ENCODE results near the gene CBS.
"Not testable (repeated sequence)": the region's sequence is repeated elsewhere in the genome, so short reads cannot be mapped to it uniquely, and the experiment has no call there.

The CBS gene

GRCh38 chr21:43068065-43068464 lies 7.6 kb downstream of the CBS start:
- not testable (repeated sequence) for DNase-seq (ENCODE audit: low read depth)

GRCh38 chr21:43066690-43067089 lies 8.9 kb downstream of the CBS start:
- not testable (repeated sequence) for DNase-seq (ENCODE audit: low read depth)

GRCh38 chr21:43065991-43066390 lies 9.6 kb downstream of the CBS start:
- not testable (repeated sequence) for DNase-seq (ENCODE audit: low read depth)

DNA sequence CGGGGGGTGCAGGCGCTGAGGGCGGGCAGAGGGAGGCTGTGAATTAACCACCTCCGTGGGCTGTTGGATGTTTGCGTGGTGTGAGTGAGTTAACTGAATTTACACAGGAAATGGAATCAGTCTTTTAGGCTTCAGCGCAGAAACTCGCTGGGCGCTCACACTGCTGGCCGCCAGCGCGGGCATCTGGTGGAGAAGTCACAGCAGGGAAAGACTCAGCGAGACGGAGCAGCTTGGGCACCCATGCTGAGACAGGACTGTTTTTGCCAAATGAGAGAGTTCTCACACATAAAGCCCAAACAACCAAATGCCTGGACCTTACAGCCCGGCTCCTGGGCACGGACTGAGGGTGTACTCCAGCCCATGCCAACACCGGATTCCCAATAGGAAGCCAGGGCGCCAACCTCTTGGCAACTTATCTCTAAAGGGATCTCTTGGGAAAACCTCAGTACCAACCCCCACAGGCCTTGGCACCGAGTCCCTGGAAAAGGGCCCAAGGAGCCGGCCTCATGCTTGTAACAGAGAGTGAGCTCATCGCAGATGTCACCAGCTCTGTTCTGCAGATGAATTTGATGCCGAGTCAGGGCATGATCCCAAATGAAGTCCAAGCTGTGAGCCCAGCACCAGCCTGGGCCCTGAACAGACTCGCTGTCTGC lies 11.2 kb downstream of the CBS start:
- DNase-seq (ENCODE audit: low read depth) = not testable (repeated sequence)

GRCh38 chr21:43062955-43063664 lies 12.5 kb downstream of the CBS start:
- not testable (repeated sequence) for DNase-seq (ENCODE audit: low read depth)

DNA sequence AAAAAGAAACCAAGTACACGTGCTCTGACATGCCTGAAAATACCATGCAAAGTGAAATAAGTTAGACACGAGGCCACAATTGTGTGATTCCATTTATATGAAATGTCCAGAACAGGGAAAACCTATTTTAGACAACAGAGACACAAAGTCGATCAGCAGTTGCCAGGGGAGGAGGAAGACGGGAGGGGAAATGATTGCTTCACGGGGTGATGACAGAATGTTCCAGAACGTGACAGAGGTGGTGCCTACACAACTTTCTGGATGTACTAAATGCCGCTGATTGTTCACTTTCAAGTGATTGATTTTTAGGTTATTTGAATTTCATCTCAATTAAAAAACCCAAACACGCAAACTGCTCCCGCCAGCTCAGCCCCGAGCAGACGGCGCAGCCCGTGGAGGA lies 22.5 kb downstream of the CBS start:
- not testable (repeated sequence) for DNase-seq (ENCODE audit: low read depth)

DNA sequence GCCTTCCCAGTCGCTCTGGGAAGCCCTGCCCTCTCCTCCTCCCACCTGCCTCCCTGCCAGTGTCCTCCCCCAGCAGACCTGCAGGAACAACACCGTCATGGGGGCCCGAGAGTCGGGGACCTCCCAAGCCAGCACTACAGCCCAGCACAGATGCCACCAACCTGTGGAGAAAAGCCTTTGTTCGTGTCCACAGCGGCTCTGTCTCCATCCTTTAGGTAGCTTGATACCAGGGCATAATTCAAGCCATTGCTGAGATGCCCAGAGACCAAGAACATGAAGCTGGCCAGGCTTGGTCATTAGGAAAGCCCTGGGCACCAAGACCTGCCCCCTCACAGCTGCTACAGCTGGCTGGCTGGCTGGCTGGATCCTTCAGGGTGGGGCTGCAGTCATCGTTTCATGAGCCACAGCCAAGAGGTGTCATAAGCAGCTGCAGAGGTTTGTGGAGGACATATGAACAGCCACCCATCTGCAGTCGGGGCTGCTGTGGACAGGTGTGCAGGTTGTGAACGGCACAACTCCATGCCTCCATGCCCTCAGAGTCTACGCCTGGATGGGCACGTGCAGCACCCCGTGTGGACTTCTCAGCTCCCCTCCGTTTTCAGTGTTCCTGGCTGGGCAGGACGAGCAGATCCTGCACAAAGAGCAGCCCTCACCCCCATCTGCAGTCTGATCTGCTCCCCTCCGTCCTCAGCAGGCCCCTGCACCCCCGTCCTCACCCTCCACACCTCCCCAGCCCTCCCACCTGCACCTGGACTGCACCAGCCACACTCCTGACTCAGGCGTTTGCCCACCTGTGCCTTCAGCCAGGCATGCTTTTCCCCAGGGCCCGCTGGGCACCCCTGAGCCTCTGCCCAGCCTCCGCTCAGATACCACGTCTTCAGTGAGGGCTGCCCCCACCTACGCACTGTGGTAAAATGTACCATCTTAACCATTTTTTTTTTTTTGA lies 29.5 kb downstream of the CBS start:
- DNase-seq (ENCODE audit: low read depth) = not testable (repeated sequence)

GRCh38 chr21:43045165-43045875 lies 30.3 kb downstream of the CBS start:
- not testable (repeated sequence) for DNase-seq (ENCODE audit: low read depth)

GRCh38 chr21:43044547-43044946 lies 31.1 kb downstream of the CBS start:
- not testable (repeated sequence) for DNase-seq (ENCODE audit: low read depth)

DNA sequence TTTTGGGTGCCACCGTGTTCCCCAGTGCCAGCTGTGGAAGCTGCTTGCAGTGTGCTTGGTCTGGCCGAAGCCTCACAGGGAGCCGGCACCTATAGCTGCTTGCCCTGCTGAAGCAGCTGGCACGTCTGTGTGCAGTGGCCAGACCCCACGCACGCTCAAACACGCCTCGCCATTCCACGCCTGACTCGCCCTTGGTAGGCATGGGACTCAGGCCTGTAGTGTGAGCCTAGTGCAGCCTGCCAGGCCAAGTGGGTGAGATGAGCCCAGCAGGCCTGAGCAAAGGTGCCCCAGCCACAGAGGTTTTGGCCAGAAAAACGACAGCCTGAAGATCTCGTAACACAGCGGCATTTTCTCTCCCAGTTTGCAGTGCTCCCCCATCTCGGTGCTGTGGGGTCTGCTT lies 32.3 kb downstream of the CBS start:
- DNase-seq (ENCODE audit: low read depth) = not testable (repeated sequence)

DNA sequence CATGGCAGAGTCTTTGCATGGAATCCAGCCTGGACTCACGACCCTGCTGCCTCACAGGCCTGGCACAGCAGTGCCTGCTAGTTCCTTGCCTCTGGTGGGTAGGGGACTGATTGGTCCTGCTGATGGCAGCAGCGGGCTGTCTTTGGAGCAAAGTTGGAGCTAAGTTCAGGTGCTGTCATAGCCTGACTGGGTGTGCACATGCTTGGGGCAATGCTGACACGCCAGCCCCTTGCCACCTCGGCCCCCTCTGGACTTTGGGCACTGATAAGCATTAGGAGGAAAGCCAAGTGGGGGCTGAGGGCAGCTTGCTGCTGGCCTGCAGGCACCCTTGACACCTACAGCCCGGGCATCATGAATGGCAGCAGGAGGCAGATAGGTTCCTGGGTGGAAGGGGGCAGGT lies 33.5 kb downstream of the CBS start:
- DNase-seq (ENCODE audit: low read depth) = not testable (repeated sequence)

- DNase-seq (ENCODE audit: low read depth) = not testable (repeated sequence)
Measured at GRCh38 chr21:43038659-43039044, 37.0 kb downstream of the CBS start.

- not testable (repeated sequence) for DNase-seq (ENCODE audit: low read depth)
Measured at GRCh38 chr21:43037918-43038658, 37.5 kb downstream of the CBS start.

DNA sequence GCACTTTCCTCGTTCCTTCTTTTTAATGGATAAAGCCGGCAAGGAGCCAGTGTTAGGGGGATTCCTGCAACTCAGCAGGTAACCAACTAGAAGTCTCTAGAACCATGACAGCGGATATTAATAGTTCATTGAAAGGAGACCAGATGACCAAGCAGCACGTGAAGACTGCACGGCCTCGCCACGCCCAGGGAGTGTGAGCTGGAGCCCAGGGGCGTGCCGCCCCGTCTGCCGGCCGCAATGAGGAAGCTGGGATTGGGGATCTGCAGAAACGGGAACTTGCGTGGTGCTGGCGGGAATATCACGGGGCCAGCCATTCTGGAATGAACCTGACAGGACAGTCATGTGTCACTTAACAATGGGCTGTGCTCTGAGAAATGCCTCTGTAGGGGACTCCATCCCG lies 38.7 kb downstream of the CBS start:
- DNase-seq (ENCODE audit: low read depth) = not testable (repeated sequence)

DNA sequence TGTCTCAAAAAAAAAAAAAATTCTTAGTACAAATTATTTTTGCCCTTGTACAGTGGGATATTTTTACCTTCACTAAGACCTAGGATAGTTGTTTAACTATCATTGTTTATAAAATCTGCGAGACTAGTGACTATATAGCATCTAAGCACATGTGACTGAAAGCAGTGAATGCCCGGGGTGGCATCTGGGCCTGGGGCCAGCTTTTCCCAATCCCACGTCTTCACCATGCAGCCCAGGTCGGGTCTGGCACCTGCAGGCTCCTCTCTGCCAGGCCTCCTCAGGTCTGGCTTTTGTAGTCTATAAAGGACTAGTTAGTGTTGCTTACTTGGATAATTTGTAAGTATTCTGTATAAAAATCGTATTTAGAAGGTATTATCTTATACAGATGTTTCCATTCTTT lies 40.8 kb downstream of the CBS start:
- DNase-seq (ENCODE audit: low read depth) = no peak

DNA sequence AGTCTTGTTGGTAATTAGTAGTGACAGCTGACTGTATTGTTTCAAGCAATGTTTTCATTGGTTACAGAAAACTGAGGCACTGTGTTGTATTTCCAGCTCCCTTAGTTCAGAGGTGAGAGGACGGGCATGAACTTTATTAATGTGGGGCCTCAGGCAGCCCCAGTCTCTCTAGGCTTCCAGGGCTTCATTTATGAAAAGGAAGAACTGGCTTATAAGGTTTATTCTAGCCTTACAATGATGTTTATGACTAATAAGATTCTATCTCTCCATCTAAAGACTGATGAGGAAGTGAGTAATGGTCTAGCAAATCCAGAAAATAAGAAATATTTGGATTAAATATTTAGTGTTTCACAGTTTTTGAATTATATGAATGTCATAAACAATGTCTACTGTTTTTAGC lies 41.5 kb downstream of the CBS start:
- no peak for DNase-seq (ENCODE audit: low read depth)

GRCh38 chr21:43031121-43031619 lies 44.5 kb downstream of the CBS start:
- DNase-seq (ENCODE audit: low read depth) = no peak

GRCh38 chr21:43029785-43030184 lies 45.9 kb downstream of the CBS start:
- DNase-seq (ENCODE audit: low read depth) = no peak

DNA sequence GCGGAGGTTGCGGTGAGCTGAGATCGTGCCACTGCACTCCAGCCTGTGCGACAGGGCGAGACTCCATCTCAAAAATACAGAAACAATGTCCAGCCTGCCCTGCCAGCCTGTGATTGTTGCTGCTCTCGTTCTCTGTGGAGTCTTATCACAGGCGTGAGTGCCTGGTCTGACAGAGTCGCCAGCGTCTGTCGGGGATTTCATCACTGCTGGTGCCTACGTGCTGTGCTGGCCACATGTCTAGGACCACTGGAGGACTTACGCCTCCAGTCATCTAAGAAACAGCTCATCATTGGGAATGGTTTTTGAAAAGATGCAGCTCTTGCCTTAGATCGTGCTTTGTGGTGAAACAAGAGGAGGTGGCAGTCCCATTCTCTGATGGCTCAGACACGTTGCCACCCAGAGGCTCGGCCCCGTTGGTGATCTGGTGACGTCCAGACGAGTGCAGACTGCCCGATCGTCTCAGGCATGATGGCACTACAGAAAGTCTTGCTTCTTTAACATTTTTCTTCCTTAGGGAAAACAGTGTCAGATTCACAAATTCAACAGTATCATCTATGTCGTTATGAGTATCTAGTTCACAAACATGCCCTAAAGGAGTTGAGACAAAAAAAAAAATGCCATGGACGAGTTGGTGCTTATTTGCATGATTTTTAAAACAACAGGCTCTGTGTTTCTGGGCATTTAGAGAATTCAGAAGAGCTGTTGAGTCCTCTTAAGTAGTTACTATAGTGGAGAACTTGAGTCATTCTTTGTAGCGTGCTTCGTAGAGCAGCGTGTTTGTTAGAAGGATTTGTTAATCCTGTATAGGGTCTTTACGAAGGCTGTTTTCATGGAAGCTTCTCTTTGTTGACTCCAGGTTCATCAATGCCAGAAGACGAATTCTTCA lies 47.5 kb downstream of the CBS start:
- no peak for DNase-seq (ENCODE audit: low read depth)

DNA sequence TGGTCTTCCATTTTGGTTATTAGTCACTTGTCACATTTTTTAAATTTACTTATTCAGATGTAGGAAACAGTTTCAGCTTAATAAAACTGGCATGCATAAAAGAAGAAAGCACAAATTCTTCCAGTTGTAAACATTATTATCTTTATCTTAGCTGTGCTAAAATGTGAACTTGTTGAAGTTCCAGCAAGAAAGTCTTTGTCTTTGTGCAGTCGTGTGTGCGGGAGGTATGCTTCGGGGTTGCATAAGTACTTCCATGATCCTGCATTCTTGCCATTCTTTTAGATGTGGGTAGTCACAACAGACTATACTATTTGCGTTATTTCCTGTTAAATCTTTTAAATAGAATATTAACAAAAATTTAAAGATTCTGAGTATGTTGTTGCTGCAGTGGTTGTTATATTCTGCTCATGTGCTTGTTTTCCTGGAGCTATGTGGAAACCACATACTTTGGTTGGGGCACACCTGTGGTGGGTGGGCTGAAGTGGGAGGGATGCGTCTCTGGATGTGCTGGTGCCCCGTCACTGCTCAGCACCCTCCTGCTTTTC lies 49.9 kb downstream of the CBS start:
- no peak for DNase-seq (ENCODE audit: low read depth)

All from activated T-cell treated with anti-CD3 and anti-CD28 coated beads for 1 hour (primary cell).